NCI-H82 treated with DMSO at 0.1 percent for 48 hours (cell line): ENCODE results near the gene GRID1.

ENCODE experiments used
- DNase-seq: peaks from one replicate; lab custom pipeline; 2025; ENCODE audit not compliant: unreplicated experiment; lab: John Stamatoyannopoulos, UW

The GRID1 gene

DNA sequence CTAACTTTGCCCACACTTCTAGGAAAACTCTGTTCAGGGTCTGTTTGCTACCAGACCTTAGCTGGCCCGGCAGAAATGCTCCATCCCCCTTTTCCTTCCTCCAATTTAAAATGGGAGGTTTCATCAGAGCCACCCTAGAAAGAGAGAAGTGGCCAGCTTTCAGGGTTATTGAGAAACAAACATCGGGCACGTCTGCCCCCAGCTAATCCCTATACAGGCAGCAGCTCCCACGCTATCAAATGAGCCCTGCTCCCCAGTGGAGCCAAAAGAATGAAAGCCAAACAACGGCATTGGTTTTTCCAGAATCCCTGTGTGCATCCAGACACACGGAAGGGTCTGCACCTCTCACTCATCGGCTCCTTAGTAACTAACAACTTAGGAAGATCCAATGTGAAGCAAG is 132.5 kb downstream of the GRID1 start:
- no peak for DNase-seq

DNA sequence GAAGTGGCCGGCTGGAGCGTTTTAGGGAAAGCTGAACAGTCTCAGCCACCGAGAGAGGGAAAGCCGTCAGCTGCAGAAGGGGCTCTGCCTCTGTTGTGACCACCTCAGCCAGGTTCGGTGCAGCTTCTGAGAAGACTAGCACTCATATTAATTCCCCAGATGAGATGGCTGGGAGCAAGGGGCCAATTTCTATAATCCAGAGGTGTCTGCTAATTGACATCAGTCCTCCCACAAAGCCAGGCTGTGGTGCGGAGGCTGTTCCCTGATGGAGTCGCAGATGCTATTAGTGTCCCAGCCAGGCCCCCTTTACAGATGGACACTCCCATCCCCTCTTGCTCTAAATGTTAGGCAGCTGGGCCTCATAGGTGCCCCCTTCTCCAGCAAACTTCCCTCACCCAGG is 133.5 kb downstream of the GRID1 start:
- no peak for DNase-seq

DNA sequence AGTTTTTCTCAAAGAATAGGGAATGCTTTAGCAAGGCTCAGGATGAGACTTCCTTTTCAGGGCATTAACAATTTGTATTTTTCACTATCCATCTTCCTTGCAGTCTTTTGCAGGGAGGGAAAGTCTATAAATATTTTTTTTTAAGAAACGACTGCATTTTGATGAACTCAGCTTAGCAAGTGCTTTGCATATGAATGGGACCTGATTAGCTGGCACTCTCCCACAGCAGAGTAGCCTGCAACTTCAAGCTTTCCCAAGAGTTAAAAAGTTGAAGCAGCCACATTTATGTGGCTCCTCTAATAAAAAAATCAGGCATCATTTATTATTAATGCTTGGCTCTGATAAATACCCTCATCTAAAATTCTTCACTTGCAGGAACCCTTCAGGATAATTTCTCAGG is 134.0 kb downstream of the GRID1 start:
- DNase-seq, result no peak

DNA sequence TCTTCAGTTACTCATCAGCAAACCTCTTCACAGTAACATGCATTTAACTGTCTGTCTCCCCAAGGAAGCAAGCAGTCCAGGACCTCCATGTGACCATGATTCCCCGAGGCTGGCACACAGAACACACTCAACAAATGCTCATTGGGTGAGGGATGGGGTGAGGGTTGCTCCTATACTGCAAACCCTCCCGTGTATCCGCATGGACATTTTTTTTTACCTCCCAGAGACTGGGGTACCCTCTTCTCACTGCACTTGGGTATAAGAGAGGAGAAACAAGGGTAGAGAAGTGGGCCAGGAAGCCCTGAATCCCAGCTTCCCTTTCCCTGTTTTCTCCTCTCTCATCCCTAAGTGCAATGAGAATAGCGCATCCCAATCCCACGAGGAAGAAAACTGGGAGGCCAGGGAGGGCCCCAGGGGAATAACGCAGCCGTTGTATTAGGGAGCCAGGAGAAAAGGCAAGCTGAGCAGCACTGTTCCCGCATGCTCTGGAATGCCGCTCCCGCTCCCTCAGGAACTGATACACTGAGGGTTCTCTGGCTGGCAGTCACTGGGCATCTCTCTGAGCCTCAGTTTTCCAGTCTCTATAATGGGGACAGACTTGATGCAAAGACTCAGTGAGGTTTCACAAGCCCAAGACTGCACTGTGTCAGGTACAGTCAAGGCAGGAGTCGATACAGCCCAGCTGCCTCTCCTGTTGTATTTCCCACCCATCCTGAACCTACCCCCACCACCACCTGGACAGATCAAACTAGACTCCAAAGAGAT is 134.6 kb downstream of the GRID1 start:
- no peak for DNase-seq

DNA sequence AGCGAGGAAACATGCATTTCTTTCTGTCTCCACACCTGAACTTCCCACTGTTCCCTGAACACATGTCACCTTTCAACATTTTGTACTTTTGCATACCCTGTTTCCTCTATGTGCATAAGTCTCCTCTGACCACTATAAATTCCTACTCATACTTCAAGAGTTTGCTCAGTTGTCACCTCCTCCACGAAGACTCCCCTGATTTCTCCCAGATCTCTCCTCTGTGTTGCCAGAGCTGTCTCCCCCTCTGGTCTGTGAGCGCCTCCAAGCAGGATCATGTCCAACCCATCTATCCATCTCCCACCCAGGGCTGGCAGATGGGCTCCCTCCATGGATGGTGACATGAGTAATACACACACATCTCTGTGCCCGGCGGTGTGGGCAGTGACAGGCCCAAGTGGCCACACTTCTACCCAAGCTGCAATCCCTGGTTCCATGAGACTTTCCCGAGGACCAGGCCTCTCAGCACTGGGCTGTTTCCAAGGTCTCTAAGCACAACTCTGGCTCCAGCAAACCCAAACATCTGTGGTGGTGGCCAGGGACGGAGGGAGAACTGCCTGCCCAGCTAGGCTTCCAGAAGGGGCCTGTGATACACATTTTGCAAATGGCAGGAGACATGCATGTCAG is 135.9 kb downstream of the GRID1 start:
- DNase-seq, result no peak

DNA sequence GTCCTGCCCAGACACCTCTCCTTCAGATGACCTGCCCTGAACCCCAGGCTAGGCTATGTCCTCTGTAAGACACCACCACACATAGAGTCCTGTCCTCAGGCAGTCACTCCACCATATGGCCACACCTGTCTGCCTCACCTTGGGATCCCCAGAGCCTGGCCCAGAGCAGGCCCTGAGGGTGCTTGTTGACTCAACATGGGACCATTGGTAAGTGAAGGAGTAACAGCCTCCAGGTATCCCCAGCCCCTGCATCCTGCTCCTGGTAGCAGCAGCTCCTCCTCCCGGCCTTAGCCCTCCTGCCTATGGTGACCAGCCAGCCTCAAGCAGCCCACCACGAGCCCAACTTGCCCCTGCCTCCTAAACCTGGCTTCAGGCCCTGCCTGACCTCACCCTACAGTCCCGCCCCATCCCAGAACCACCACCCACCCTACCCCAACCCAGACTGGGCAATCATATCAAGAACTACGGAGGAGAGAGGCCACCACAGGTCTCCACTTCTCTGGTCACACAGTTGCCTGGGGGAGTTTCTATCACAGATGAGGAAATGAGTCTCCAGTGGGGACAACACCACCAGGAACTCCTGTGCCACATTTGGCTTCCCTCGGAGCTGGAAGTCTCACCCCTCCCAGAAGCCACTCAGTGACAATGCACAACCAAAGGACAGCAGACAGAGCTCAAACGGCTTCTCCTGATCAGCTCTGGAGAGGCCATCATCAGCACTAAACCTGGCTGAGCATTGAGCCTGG is 136.6 kb downstream of the GRID1 start:
- no peak for DNase-seq

DNA sequence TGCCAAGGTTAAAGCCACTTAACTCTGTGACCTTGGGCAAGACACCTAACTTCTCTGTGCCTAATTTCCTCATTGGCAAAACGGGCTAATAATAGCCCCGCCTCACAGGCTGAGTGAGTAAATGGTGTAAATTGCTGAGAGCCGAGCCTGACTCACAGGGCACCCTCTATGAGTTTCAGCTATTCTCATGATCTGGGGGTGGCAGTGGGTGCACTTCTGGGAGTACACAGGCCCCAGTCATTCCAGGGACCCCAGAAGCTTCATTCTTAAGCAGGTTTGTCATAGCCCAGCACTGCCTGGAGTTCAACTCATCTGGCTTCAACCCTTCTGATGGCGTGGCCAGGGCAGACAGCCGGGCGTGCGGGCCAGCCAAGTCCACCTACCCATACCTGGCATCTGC is 137.2 kb downstream of the GRID1 start:
- DNase-seq, result no peak

DNA sequence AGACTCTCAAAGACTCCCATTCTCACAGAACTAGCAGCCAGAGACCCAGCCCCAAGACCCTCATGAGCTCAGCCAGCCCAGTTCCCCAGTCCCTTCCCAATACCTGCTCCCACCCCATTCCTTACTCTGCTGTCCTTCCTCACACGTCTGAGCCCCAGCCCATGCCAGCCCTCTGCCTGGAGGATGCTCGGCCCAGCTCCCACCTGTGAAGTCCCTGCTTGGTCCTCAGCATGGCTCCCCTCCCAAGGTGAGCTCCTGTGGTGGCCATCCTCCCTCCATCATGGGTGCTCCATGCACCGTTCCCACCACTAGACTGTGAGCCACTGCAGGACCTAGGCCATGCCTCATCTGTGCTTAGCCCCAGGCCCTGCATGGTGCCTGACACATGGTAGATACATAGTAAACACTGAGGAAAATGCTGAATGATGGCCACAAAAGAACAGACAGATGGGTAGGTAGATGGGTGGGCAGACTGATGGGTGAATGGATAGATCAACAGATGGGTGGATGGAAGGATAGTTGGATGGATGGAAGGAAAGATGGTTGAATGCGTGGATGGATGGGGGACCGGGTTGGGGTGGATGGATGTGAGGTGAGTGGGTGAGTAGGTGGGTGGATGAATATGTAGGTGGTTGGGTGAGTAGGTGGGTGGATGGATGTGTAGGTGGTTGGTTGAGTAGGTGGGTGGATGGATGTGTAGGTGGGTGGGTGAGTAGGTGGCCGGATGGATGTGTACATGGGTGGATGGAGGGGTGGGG is 138.9 kb downstream of the GRID1 start:
- no peak for DNase-seq

DNA sequence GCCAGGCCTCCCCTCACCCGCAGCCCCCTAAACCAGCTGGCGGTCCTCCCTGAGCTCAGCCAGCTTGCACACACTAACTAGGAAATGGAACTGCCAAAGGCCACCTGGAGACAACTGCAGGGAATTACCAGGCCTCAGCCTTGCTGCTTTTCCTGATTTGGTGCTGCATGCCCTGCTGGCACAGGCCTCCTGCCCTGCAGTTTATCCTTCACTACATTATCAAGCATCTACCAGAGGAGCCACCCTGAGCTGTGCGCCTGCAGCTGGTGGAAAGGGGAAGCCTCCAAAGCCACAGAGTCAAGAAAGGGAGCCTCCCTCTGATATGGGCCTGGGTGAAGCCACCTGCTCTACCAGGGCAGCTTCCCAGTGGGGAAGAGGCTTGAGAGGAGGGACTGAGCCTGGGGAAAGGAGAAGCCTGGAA is 139.8 kb downstream of the GRID1 start:
- no peak for DNase-seq

DNA sequence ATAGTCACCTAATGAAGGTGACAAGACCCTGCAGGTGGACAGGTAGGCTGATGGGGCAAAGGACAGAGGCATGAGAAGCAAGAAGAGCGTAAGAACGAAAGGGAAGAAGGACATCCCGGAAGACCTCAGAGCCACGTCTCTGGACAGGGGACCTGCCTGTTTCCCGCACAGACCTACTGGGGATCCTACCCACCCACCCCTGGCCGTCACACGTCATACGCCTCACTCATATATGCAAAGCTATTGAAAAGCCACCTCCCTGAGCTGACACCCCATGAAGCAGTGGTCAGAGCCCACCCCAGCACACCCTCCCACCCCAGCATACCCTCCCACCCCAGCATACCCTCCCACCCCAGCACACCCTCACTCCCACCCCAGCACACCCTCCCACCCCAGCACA is 140.6 kb downstream of the GRID1 start:
- no peak for DNase-seq

DNA sequence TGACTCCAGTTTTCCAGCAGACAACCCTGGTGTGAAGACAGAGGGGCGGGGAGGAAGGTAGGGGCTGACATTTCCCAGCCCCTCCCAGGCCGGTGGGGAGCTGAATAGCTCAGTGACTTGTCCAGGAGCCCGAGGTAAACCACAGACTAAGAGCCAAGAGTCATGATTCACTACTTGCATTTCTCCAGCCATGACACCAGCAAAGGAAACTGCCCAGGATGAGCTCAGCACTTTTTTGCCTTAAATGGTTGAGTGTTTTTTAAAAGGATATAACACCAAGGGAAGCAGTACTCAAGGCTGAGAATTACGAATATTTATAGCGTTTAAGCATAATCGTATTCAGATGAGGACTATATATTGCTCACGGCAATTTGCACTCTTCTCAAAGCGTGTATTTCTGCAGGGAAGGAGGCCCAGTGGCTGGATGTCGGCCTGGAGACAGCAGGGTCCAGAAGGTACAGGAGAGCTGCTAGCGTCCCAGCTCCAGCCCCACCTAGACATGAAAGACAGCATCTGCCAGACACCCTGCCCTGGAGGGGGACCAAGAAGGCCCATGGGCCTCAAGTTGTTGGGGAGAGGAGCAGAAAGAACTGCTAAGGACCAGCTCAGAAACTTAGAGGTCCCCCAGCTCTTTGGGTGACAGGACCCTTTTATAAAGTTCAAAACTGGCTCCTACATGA is 141.4 kb downstream of the GRID1 start:
- no peak for DNase-seq

DNA sequence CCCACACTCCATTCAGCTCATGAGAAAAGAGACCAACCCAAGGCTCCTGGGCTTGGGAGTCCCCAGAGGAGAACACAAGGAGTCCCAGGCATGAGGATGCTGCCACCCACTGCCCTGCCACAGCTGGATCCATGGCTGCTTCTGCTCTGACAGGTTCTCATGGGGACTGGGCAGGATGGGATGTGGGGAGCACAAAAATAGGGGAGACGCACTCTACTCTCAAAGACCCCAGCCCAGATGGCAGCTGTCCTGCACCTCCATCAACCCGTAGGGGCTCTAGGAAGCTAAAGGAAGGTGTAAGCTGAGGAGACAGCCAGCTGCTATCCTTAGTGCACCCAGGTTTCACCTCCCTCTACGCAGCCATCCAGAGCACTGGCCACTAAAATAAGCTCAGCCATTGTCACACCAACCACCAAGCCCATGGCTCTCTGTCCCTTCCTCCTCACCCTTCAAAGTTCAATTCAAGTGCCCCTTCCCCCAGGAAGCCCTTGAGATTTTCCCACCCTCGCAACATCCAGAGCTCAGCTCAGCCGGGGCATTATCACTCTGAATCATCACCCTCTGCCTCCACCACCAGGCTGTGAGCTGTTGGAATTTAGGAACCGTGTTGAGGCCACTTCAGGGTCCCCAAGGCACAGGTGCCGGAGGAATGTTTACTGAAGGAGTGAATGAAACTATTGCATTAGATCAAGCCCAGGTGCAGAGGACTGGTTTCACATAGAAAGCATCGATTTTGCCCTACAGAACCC is 142.1 kb downstream of the GRID1 start:
- DNase-seq, result no peak

DNA sequence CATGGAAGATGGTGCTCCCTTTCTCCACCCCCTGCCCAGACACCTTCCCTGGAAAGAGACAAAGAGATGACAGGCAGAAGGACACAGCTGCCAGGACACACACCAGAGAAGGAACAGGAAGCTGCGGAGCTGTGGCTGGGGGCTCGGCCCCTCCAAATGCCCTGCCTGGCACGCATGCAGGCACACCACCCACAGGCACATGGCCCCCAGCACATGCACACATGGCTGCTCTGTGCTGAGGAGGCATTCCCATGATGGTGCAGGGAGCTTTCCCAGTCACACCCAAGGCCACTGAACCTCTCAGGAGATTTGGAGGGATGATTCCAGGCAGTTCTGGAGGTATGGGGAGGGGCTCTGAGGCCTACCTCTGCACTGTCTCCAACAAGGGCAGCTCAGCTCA is 143.3 kb downstream of the GRID1 start:
- no peak for DNase-seq

DNA sequence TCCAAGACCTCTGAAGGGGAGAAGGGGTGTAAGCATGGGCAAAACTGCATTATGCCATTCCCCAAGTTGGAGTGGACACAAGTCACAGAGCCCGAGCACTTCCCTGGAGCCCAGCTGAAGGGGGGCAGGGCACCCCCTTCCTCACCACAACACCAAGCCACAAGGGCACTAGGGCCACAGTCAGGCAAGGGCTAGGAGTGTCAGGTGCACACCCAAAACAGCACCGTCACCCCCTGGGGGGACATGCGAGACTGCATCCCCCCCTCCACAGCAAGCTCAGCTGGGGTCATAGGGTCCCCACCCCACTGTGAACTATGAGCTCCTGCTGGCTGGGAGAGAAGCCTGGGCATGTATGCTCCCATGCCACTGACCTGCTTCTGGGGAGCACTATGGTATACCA is 143.9 kb downstream of the GRID1 start:
- DNase-seq, result no peak

DNA sequence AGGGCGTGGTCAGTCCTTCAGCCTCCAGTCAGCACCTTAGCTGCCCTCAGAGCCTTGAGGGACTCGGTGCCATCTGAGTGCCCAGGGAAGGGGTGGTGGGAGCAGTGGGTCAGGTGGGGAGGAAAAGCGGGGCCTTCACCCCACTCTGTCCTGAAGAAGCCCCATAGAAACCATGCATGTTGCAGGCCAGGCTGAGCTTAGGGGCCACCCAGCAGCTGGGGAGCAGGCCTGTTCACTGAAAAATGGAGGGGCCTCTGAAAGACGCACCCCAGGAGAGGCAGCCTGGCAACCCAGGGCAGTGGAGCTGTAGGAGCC is 144.3 kb downstream of the GRID1 start:
- DNase-seq, result no peak

DNA sequence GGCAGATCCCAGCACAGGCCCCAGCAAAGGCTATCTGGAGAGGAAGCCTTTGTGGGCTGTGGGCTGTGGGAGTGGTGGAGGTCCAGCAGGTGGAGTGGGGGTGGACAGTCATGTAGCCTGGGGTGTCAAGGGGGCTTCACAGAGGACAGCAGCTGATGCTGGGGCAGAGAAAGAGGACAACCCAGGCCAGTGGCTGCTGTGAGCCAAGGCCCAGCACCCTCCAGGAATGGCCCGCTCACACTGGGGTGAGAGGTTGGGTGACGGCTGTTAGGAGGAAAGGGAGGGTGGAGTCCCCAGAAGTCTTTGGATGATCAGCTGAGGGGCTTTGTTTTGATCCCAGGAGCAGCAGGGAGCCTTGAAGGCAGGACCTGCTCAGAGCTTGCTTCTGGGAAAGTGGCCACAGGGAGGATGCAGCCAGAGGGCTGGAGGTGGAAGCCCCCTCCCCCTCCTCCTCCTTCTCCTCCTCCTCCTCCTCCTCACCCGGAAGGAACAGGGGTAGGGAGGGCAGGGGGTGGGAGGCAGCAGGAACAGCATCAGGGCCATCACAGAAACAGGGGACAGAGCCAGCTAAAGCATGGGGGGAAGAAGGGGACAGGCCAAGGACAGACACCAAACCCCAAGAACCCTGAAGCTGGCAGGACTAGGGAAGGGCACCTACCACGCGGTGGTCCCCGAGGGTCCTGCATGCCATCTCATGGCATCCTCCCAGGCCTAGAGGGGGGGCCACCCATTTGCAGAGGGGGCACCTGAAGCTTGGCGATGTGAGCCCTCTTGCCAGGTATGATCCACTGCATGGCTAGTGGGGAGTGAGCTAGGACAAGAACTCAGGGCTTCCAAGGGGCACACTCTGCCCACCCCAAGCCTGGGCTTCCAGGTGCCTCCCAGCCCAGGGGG is 144.9 kb downstream of the GRID1 start:
- DNase-seq, result no peak

DNA sequence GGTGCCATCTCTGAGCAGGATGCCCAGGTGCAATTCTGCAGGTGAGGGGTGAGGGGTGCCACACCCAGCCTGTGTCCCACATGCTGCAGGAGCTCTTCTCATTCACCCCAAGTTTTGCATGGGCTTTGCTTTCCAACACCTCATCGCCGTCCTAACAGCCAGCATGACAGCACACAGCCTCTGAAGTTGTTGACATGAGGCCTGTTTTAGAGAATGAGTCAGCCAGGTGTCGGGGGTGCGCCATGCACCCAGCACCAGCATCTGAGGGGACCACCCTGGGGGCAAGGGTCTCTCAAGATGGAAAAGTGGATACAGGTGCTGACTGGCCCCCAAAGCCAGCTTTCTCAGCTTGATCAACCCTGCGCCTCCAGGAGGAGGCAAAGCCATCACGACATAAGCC is 146.0 kb downstream of the GRID1 start:
- DNase-seq, result no peak

DNA sequence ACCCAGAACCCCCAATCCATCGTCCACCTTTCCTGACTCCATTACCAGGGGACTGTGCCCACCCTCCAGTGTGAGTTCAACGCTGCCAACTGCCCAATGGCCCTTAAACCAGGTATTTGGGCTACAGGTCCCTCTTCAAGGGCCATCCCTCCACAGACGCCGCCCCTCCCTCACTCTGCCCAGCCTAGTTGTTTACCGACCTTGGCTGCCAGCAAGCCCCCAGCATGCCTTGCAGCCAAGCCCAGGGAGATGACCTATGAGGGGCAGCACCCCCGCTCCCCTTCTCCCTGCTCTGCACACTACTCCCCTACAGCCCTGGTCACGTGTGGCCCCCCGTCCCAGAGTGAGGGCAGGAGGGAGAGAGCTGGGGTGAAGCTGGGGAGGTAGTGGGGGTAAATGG is 147.3 kb downstream of the GRID1 start:
- no peak for DNase-seq

DNA sequence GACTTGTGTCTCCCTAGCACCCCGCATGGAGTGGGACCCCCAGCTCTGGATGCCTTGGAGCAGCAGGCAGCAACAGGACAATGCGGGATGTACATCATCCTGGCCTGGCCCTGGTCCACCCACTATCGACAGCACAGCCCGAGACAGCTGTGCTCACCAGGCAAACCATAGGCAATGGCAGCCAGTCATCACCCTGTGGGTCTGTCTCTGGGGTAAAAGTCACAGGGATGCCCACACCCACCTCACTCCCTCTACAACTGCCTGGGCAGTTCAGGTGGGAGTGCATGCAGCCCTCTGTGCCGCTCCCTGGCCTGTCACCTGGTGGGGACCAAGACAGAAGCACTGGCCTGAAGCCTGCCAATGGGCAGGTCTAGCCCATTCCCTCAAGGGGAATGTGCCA is 147.8 kb downstream of the GRID1 start:
- no peak for DNase-seq
